ENCODE data around the gene AFF3.
A peak's percentile ranks its signal among the peaks of the same experiment; 100 is the strongest.

AFF3 gene

GRCh38 chr2:99880148-99880963 lies 262.0 kb downstream of the AFF3 start:
- DNase-seq (ENCODE audit: low read depth) = peak; percentile 99

GRCh38 chr2:99879481-99879880 lies 262.9 kb downstream of the AFF3 start:
- peak; percentile 81 for DNase-seq (ENCODE audit: low read depth)

- DNase-seq (ENCODE audit: low read depth) = peak; percentile 98
Observed at GRCh38 chr2:99878581-99879350, 263.6 kb downstream of the AFF3 start.

GRCh38 chr2:99877963-99878362 lies 264.4 kb downstream of the AFF3 start:
- DNase-seq (ENCODE audit: low read depth) = no peak

GRCh38 chr2:99876956-99877355 lies 265.4 kb downstream of the AFF3 start:
- no peak for DNase-seq (ENCODE audit: low read depth)

- no peak for DNase-seq (ENCODE audit: low read depth)
Observed at GRCh38 chr2:99875627-99876201, 266.7 kb downstream of the AFF3 start.

- peak; percentile 34 for DNase-seq (ENCODE audit: low read depth)
Observed at GRCh38 chr2:99868260-99868659, 274.1 kb downstream of the AFF3 start.

- peak; percentile 90 for DNase-seq (ENCODE audit: low read depth)
Observed at GRCh38 chr2:99867770-99868169, 274.6 kb downstream of the AFF3 start.

GRCh38 chr2:99865818-99866676 lies 276.3 kb downstream of the AFF3 start:
- DNase-seq (ENCODE audit: low read depth) = peak; percentile 63

GRCh38 chr2:99864561-99865553 lies 277.5 kb downstream of the AFF3 start:
- DNase-seq (ENCODE audit: low read depth) = no peak

GRCh38 chr2:99863903-99864270 lies 278.5 kb downstream of the AFF3 start:
- peak; percentile 65 for DNase-seq (ENCODE audit: low read depth)

- peak; percentile 81 for DNase-seq (ENCODE audit: low read depth)
Observed at GRCh38 chr2:99863236-99863902, 279.0 kb downstream of the AFF3 start.

- DNase-seq (ENCODE audit: low read depth) = no peak
Observed at GRCh38 chr2:99862566-99862965, 279.8 kb downstream of the AFF3 start.

- DNase-seq (ENCODE audit: low read depth) = peak; percentile 34
Observed at GRCh38 chr2:99861376-99861760, 281.0 kb downstream of the AFF3 start.

- peak; percentile 36 for DNase-seq (ENCODE audit: low read depth)
Observed at GRCh38 chr2:99860720-99861375, 281.5 kb downstream of the AFF3 start.

GRCh38 chr2:99858951-99859596 lies 283.3 kb downstream of the AFF3 start:
- DNase-seq (ENCODE audit: low read depth) = no peak

- DNase-seq (ENCODE audit: low read depth) = no peak
Observed at GRCh38 chr2:99857867-99858444, 284.4 kb downstream of the AFF3 start.

GRCh38 chr2:99857372-99857771 lies 285.0 kb downstream of the AFF3 start:
- no peak for DNase-seq (ENCODE audit: low read depth)

GRCh38 chr2:99856119-99856518 lies 286.3 kb downstream of the AFF3 start:
- DNase-seq (ENCODE audit: low read depth) = no peak

Measured in ELR (cell line).